Gastrocnemius medialis (tissue), 4 donors: ENCODE data around the gene FNDC10.
A peak's percentile ranks its signal among the peaks of the same experiment; 100 is the strongest.

Experiments
- POLR2A ChIP-seq, 2 donors: fragments of 450-650 bp; IDR thresholded peaks; one replicate each; pipeline ENCODE4 v1.6.1; 2017; ENCODE audit warnings: antibody characterized with exemption in 2 of 2, mild to moderate bottlenecking in 2 of 2, moderate library complexity in 2 of 2
- TF ChIP-seq, protein P1 (sequence below), 5 experiments: fragments of 450-650 bp in 3 of 5; fragments of 200-600 bp in 2 of 5; sonication (generic) in 2 of 5; IDR thresholded peaks in 4 of 5; conservative IDR thresholded peaks in 1 of 5; 1 replicate in 4 of 5; 2 replicates in 1 of 5; pipeline ENCODE4 v1.5.1; 2016 to 2019; ENCODE audit warnings: antibody characterized with exemption in 5 of 5, mild to moderate bottlenecking in 3 of 5, moderate library complexity in 3 of 5

DNA sequence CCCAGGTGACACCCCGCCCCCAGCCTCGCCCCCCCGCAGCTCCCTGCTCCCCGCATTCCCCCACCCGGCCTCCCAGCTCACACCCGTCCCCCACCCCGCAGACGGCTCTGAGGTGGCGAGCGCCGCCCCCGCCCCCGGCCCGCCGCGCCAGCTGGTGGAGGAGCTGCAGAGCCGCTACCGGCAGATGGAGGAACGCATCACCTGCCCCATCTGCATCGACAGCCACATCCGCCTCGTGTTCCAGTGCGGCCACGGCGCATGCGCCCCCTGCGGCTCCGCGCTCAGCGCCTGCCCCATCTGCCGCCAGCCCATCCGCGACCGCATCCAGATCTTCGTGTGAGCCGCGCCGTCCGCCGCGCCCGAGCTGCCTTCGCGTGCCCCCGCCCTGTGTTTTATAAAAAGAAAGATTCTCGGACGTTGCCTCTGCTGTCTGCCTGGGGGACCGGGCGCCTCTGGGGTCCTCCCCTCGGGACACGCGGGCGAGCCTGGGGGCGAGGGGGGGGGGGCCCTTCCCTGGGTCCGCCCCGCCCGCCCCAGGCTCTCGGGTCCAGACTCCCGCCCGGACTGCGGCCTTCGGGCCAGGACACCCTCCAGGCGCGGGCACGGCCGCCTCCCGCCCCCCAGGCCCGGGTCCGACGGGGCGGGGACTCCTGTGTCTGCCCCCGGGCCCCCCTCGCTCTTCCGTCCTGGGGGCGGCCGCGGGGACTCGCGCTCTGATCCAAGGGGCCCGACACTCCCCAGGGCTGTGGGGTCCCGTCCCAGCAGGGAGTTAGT, 30.4 kb upstream of the FNDC10 start:
- peak in 1 of 2 donors; percentile 18 for TF ChIP-seq POLR2A (IDR thresholded peaks at IDR 0.05)
- TF ChIP-seq, protein P1, sequence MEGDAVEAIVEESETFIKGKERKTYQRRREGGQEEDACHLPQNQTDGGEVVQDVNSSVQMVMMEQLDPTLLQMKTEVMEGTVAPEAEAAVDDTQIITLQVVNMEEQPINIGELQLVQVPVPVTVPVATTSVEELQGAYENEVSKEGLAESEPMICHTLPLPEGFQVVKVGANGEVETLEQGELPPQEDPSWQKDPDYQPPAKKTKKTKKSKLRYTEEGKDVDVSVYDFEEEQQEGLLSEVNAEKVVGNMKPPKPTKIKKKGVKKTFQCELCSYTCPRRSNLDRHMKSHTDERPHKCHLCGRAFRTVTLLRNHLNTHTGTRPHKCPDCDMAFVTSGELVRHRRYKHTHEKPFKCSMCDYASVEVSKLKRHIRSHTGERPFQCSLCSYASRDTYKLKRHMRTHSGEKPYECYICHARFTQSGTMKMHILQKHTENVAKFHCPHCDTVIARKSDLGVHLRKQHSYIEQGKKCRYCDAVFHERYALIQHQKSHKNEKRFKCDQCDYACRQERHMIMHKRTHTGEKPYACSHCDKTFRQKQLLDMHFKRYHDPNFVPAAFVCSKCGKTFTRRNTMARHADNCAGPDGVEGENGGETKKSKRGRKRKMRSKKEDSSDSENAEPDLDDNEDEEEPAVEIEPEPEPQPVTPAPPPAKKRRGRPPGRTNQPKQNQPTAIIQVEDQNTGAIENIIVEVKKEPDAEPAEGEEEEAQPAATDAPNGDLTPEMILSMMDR (IDR thresholded peaks at IDR 0.05 in 4 of 5, conservative IDR thresholded peaks at IDR 0.05 in 1 of 5), result no peak
